Skeletal muscle cell (primary cell): ENCODE data around the gene CCDC171.
"Not testable (repeated sequence)": the region's sequence is repeated elsewhere in the genome, so short reads cannot be mapped to it uniquely, and the experiment has no call there.

Experiments used
- DNase-seq: peaks from one replicate; pipeline ENCODE4 v3.0.0-alpha.2; 2010; ENCODE audit warnings: low read depth
- H3K4me3 ChIP-seq: 2 replicates; pipeline ENCODE4 v1.5.1; 2011; ENCODE audit warnings: low read depth, mild to moderate bottlenecking, control low read depth, low read length, moderate library complexity

Gene CCDC171

DNA sequence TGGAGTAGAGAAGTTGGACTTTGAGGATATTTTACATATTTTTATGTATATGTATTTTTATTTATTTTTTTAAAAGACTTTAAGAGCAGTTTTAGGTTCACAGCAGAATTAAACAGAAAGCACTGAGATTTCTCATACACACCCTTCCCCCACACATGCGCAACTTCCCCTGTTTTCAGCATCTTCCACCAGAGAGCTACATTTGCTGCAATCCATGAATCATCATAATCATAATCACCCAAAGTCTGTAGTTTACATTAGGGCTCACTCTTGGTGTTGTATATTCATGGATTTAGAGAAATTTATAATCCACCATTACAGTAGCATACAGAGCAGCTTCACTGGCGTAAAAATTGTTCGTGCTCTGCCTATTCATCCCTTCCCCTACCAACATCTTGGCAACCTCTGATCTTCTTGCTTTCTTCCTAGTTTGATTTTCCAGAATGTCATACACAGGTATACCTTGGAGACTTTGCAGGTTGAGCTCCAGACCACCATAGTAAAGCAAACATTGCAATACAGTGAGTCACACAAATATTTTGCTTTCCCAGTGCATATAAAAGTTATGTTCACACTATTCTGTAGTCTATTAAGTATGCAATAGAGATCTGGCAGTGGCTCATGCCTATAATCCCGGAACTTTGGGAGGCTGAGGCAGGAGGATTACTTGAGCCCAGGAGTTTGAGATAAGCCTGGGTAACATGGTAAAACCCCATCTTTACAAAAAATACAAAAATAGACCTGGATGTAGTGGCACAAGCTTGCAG lies 9.6 kb upstream of the CCDC171 start:
- DNase-seq: peak; percentile 1
- H3K4me3 ChIP-seq: no peak overlapping the region

- no peak overlapping the region for H3K4me3 ChIP-seq
- DNase-seq: no peak
Observed at GRCh38 chr9:15549611-15550010, 3.2 kb upstream of the CCDC171 start.

- no peak for DNase-seq
Observed at GRCh38 chr9:15553528-15553898, 670 bp downstream of the CCDC171 start.

GRCh38 chr9:15570769-15571168 lies 17.9 kb downstream of the CCDC171 start:
- H3K4me3 ChIP-seq: no peak overlapping the region
- no peak for DNase-seq

More at GRCh38 chr9:15553528-15553898, 670 bp downstream of the CCDC171 start:
- H3K4me3 ChIP-seq: peak overlapping the region; percentile 65

DNA sequence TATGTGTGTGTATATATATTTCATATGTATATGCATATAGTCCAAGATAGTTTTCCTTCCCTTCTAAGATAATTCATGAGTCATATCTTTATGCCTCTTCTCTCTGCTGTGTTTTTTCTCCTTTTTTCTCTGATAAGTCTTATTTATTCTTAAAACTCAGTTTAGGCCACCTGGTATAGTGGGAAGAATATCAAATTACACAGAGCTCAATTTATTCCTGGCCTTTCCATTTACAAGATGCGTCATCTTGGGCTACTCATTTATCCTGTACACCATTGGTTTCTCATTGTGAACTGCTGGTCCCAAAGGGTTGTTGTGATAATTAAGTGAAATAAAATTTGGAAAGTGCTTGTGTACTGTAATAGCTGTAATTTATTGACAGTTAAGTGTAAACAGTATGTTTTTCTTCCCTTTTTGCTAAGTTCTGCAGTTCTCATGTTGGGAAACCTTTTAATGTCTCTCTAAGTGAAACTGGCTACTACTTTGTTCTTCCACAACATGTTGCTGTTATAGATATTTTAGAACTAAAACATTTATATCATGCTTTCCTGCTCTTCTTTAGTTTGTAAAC lies 19.4 kb downstream of the CCDC171 start:
- H3K4me3 ChIP-seq: no peak overlapping the region

GRCh38 chr9:15576350-15577050 lies 23.7 kb downstream of the CCDC171 start:
- H3K4me3 ChIP-seq: no peak overlapping the region
- DNase-seq: no peak

More for the DNA sequence above, 19.4 kb downstream of the CCDC171 start:
- no peak for DNase-seq

DNA sequence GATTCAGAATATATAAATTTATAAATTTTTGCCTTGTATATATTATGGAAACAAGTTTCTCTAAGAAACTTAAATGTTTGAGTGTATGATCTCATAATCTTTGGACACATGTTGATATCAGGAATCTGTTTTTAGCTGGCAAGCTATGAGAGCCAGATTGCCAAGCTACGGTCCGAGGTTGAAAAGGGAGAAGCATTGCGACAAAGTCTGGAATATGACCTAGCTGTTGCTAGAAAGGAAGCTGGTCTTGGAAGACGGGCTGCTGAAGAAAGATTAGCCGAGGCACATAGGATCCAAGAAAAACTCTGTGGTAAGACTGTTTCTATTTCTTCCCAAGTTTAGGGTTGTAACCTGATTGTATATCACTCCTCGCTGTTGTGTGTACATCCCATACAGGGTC lies 25.9 kb downstream of the CCDC171 start:
- no peak for DNase-seq
- H3K4me3 ChIP-seq: no peak overlapping the region

GRCh38 chr9:15584379-15584778 lies 31.5 kb downstream of the CCDC171 start:
- DNase-seq: no peak

DNA sequence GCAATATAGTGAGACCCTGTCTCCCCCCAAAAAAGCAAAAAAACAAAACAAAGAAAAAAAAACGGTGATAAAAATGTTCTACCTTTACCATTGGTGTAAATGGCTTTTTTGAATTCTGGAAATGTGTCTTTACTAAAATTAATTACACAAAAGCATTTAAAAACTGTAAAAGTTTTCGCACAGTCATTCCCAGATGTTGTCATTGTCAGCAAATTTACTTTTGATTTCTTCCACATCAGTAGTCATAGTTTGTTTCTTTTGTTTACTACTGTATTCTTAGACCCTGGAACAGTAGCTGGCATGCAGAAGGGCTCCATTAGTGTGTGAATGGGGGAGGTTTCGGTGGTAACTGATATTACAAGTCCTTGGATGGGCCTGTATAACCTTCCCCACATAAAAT lies 39.5 kb downstream of the CCDC171 start:
- H3K4me3 ChIP-seq: no peak overlapping the region
- DNase-seq: no peak

More at GRCh38 chr9:15584379-15584778, 31.5 kb downstream of the CCDC171 start:
- H3K4me3 ChIP-seq: no peak overlapping the region

GRCh38 chr9:15592940-15593339 lies 40.1 kb downstream of the CCDC171 start:
- not testable (repeated sequence) for DNase-seq

DNA sequence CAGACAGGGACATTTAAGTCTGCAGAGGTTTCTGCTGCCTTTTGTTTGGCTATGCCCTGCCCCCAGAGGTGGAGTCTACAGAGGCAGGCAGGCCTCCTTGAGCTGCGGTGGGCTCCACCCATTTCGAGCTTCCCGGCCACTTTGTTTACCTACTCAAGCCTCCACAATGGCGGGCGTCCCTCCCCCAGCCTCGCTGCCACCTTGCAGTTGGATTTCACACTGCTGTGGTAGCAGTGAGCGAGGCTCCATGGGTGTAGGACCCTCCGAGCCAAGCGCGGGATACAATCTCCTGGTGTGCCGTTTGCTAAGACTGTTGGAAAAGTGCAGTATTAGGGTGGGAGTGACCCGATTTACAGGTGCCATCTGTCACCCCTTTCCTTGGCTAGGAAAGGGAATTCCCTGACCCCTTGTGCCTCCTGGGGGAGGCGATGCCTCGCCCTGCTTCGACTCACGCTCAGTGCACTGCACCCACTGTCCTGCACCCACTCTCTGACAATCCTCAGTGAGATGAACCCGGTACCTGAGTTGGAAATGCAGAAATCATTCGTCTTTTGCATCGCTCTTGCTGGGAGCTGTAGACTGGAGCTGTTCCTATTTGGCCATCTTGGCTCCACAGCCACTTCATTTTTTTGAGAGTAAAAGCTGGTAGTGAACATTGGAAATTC lies 48.0 kb downstream of the CCDC171 start:
- DNase-seq: not testable (repeated sequence)

More at GRCh38 chr9:15592940-15593339, 40.1 kb downstream of the CCDC171 start:
- H3K4me3 ChIP-seq: not testable (repeated sequence)

GRCh38 chr9:15606643-15607472 lies 54.0 kb downstream of the CCDC171 start:
- H3K4me3 ChIP-seq: no peak overlapping the region
- DNase-seq: no peak

More for the DNA sequence above, 48.0 kb downstream of the CCDC171 start:
- H3K4me3 ChIP-seq: not testable (repeated sequence)

DNA sequence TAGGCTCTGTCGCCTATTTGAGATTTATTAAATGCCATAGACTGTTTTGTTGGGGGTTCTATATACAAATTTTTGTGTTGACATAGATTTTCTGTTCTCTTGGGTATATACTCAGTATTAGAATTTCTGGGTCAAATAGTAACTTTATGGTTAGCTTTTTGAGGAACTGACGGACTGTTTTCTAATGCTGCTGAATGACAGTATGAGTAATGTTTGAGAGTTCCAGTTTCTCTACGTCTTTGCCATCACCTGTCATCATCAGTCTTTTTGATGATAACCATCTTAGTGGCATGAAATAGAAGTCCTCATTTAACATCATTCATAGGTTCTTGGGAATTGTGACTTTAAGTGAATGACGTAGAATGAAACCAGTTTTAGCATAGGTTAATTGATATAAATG lies 60.1 kb downstream of the CCDC171 start:
- no peak for DNase-seq
- H3K4me3 ChIP-seq: no peak overlapping the region

GRCh38 chr9:15617782-15618181 lies 64.9 kb downstream of the CCDC171 start:
- no peak overlapping the region for H3K4me3 ChIP-seq
- no peak for DNase-seq

DNA sequence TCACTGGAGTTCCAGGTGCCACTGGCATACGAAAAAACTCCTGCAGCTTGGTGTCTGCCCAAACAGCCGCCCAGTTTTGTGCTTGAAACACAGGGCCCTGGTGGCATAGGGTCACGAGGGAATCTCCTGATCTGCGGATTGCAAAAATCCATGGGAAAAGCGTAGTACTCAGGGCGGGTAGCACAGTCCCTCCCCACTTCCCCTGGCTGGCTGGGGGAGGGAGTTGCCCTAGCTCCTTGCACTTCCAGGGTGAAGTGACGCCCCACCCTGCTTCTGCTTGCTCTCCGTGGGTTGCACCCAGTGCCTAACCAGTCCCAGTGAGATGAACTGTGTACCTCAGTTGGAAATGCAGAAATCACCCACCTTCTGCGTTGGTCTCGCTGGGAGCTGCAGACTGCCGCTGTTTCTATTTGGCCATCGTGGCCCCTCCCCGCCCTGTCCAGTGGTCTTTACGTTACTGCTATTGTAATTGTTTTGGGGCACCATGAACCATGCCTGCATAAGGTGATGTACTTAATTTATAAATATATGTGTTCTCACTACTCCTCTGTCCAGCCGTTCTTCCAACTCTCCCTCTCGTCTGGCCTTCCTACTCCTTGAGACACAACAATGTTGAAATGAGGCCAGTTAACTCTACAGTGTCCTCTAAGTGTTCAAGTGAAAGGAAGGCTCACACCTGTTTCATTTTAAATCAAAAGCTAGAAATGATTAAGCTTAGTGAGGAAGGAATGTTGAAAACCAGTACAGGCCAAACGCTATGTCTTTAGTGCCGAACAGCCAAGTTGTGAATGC lies 65.9 kb downstream of the CCDC171 start:
- H3K4me3 ChIP-seq: no peak overlapping the region

DNA sequence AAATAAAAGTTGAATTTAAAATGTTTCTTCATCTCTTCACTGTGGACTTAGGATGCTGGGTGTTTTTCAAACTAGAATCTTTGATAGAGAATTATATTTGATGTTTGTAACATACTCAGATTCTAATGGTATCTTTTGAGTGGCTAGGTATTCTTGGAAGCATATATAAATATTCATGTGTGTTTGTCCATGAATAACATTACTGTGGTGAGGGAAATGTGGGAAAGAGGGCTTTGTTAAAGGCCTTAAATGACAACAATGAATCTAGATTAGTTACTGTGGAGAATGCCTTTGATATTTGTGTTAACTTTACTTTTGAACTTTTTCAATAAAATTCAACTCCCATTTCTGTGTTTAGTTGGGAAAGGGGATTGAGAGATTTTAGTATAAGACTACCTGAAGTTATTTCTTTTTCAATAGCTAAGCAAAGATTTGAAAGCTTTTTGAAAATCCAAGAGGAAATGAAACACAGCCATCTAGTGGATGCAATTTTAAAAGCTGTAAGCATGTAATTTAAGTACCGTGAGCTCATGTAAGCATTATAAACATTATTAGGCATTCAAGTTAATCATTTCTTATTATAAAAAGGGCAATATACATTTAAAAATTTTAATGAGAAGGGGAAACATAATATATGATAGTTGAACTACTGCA lies 69.6 kb downstream of the CCDC171 start:
- no peak overlapping the region for H3K4me3 ChIP-seq
- no peak for DNase-seq

More for the DNA sequence above, 65.9 kb downstream of the CCDC171 start:
- no peak for DNase-seq

- DNase-seq: no peak
- H3K4me3 ChIP-seq: no peak overlapping the region
Observed at GRCh38 chr9:15635752-15636151, 82.9 kb downstream of the CCDC171 start.

DNA sequence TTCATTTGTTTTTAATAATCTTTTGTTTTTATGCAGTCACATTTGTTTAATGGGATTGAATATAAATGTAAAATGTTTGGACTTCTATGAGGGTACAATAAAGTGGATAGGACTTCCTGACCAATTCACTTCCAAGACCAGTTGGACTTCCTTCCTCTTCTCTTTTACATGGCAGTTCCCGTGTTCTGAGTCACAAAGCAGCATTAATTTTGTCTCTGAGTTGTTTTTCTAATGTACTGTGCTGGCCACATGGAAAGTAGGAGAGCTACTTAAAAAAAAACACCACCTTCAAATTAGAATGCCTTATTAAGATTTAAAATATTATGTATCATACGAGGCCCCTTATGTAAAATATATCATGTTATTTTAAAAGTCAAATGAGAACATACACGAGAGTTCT lies 87.3 kb downstream of the CCDC171 start:
- DNase-seq: no peak
- H3K4me3 ChIP-seq: no peak overlapping the region
